Lung (tissue), 12 donors: ENCODE results near the gene FOXO3. TPM values are rescaled to one million over a fixed set of nuclear protein-coding genes. Genes with fewer than 3 reads are reported as not detected.

Source experiments
- ATAC-seq: fragments of 200-7000 bp; cut with Tn5 transposase; one replicate; pipeline ENCODE4 v1.9.1; 2020; ENCODE audit warnings: moderate number of reproducible peaks; ENCODE audit not compliant: insufficient read depth, low FRiP score
- DNase-seq, 3 donors: peaks; one replicate each; pipeline ENCODE4 v3.0.0-alpha.2; 2013 to 2017
- H3K27ac ChIP-seq, 2 donors: one replicate each; pipeline ENCODE4 v1.5.1; 2013; ENCODE audit warnings: mild to moderate bottlenecking in 2 of 2, moderate library complexity in 2 of 2, control low read depth in 1 of 2, inconsistent platforms in 1 of 2, low read depth in 1 of 2, low read length in 1 of 2
- H3K27me3 ChIP-seq, 3 donors: one replicate each; pipeline ENCODE4 v1.5.1; 2013; ENCODE audit warnings: low read length in 2 of 3; ENCODE audit not compliant: control insufficient read depth in 3 of 3, insufficient read depth in 3 of 3
- H3K36me3 ChIP-seq, 4 donors: one replicate each; pipeline ENCODE4 v1.5.1; 2013; ENCODE audit warnings: low read length in 4 of 4, mild to moderate bottlenecking in 1 of 4, moderate library complexity in 1 of 4; ENCODE audit not compliant: control insufficient read depth in 4 of 4, insufficient read depth in 4 of 4
- H3K4me1 ChIP-seq, 5 donors: one replicate each; pipeline ENCODE4 v1.5.1; 2013; ENCODE audit warnings: low read length in 5 of 5, mild to moderate bottlenecking in 2 of 5, moderate library complexity in 1 of 5; ENCODE audit not compliant: control insufficient read depth in 5 of 5, insufficient read depth in 5 of 5
- H3K4me3 ChIP-seq: one replicate; pipeline ENCODE4 v1.5.1; 2013; ENCODE audit warnings: mild to moderate bottlenecking, control low read depth, moderate library complexity
- H3K9ac ChIP-seq, 2 donors: one replicate each; pipeline ENCODE4 v1.5.1; 2013; ENCODE audit warnings: low read length in 2 of 2, control low read depth in 1 of 2; ENCODE audit not compliant: insufficient read depth in 1 of 2
- H3K9me3 ChIP-seq, 4 donors: one replicate each; pipeline ENCODE4 v1.5.1; 2013; ENCODE audit warnings: low read length in 3 of 4, mild to moderate bottlenecking in 1 of 4, moderate library complexity in 1 of 4; ENCODE audit not compliant: control insufficient read depth in 4 of 4, insufficient read depth in 3 of 4
- WGBS, 2 donors: extraction: QIAGEN DNeasy Blood & Tissue Kit; methylation state at CpG; one replicate each; pipeline ENCODE4 v1.1.7; 2013; 5-methylcytosine and 5-hydroxymethylcytosine counted together
- polyA plus RNA-seq, 2 donors: library from polyadenylated mRNA; stranded (reverse); fragments of 200-250 nt; gene quantifications; one replicate each; pipeline ENCODE4 v1.2.1, GENCODE V29; 2013
- total RNA-seq, 2 donors: library from RNA; depleted of rRNA in 1 of 2; stranded (reverse); fragments of >200 nt in 1 of 2; gene quantifications; one replicate each; pipeline ENCODE4 v1.2.1, GENCODE V29; 2014 to 2021
- TF ChIP-seq, protein P1 (sequence below): IDR thresholded peaks from 2 replicates; pipeline ENCODE4 v1.5.1; 2012; ENCODE audit warnings: mild to moderate bottlenecking; ENCODE audit errors: control extremely low read depth, extremely low read depth
- donor health status: control.
- donor health status: control.
- donor health status: Bipolar disorder and iron deficiency.
- donor health status: healthy.
- donor health status: DM: yes; HTN: yes; CAD: no.

The FOXO3 gene
- total and polyA plus RNA-seq, 4 donors, result 12.1 to 101 (median 40.0) TPM

DNA sequence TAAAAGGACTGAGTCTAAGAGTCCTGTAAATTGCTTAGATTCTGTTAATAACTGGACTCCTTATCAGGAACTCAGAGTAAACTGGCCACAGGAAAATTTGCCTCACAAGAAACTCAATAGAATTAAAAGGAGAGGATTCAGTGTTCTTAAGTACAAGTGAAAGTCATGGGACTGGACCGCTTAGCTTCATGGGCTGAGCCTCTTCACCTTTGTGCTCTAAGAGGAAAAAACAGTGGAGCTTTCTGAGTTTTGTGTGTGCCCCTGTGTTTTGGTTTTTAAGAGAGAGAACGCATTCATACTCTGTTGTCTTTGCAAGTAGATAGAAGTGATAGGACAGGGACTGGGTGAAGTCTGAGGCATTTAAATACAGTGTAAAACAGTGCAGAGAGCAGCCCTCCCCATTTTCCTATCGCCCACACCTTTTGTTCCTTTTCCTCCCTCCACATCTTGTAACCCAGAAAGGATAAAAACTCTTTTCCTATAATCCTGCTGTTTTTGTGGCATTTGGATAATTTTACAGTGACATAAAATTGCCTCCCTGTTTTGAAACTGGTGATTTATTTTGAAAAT, 49.6 kb downstream of the FOXO3 start:
- Histone ChIP-seq H3K36me3 (no peaks in the 10 kb centered on the region), H3K4me3 (no peak overlapping the region), H3K4me1 (peaks cover 5 to 46% (median 15%) of the 10 kb centered on the region in 5 donors), H3K9me3 (no peaks in the 10 kb centered on the region), H3K27me3 (no peaks in the 10 kb centered on the region), H3K27ac (peak overlapping the region in 1 of 2 donors; percentile 45), H3K9ac (no peak overlapping the region)
- DNase-seq, result no peak
- no peak for ATAC-seq
- 77 to 82% methylated on average over 3 of the region's 3 CpGs for WGBS, 2 donors
- TF ChIP-seq, protein P1, sequence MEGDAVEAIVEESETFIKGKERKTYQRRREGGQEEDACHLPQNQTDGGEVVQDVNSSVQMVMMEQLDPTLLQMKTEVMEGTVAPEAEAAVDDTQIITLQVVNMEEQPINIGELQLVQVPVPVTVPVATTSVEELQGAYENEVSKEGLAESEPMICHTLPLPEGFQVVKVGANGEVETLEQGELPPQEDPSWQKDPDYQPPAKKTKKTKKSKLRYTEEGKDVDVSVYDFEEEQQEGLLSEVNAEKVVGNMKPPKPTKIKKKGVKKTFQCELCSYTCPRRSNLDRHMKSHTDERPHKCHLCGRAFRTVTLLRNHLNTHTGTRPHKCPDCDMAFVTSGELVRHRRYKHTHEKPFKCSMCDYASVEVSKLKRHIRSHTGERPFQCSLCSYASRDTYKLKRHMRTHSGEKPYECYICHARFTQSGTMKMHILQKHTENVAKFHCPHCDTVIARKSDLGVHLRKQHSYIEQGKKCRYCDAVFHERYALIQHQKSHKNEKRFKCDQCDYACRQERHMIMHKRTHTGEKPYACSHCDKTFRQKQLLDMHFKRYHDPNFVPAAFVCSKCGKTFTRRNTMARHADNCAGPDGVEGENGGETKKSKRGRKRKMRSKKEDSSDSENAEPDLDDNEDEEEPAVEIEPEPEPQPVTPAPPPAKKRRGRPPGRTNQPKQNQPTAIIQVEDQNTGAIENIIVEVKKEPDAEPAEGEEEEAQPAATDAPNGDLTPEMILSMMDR, result no peak

DNA sequence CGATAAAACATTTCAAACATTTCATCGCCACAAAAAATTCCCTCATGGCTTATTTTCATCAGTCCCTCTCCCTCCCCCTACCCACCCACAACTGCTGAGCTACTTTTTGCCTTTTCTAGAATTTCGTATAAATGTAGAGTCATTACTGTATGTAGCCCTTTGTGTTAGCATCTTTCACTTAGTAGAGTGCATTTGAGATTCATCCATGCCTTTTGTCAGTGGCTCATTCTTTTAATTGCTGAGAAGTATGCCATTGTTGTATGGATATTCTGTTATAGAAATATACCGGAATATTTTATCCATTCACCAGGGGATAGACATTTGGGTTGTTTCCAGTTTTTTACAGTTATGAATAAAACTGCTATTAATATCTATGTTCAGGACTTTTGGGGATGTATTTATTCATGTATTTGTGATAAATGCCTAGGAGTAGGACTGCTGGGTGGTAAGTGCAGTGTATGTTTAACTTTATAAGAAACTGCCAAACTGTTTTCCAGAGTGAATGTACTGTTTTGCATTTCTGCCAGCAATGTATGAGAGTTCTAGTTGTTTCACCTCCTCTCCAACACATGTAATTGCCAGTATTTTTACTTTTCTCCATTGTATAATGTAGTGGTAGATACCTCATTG, 50.4 kb downstream of the FOXO3 start:
- no peak for DNase-seq
- no peaks in the 10 kb centered on the region for H3K36me3 ChIP-seq
- ATAC-seq, result no peak
- H3K27ac ChIP-seq, result no peak overlapping the region
- TF ChIP-seq, protein P1, result no peak
- H3K4me1 ChIP-seq, result peaks cover 4 to 44% (median 13%) of the 10 kb centered on the region in 5 donors
- H3K4me3 ChIP-seq, result no peak overlapping the region
- no peaks in the 10 kb centered on the region for H3K27me3 ChIP-seq
- no peaks in the 10 kb centered on the region for H3K9me3 ChIP-seq
- H3K9ac ChIP-seq, result no peak overlapping the region
- WGBS, 2 donors, result 65 to 68% methylated on average over 4 of the region's 4 CpGs

DNA sequence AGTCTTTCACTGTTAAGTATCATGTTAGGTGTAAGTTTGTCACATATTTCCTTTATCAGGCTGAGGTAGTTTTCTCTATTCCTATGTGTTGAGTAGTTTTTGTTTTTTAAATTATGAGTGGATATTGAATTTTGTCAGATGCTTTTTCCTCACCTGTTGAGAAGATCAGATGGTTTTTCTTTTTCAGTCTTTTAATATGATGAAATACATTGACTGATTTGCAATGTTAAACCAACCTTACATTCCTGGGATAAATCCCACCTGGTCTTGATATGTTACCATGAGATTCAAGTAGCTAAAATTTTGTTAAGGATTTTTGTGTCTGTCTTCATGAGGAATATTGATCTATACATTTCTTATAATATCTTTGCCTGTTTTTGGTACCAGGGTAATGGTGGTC, 52.1 kb downstream of the FOXO3 start:
- no peak for ATAC-seq
- TF ChIP-seq, protein P1, result no peak
- Histone ChIP-seq H3K27ac (no peak overlapping the region), H3K27me3 (no peaks in the 10 kb centered on the region), H3K9ac (no peak overlapping the region), H3K4me3 (no peak overlapping the region), H3K4me1 (peaks cover 2 to 39% (median 7%) of the 10 kb centered on the region in 5 donors), H3K9me3 (no peaks in the 10 kb centered on the region), H3K36me3 (no peaks in the 10 kb centered on the region)
- no peak for DNase-seq
